GM12878 (cell line): ENCODE data around the gene BTK. TPM values are rescaled to one million over a fixed set of nuclear protein-coding genes. Genes with fewer than 3 reads are reported as not detected.

ENCODE experiments used
- ATAC-seq: fragments of 200-7000 bp; cut with Tn5 transposase; 3 replicates; pipeline ENCODE4 v1.9.1; 2020; ENCODE audit warnings: mild to moderate bottlenecking, moderate library complexity
- BruUV-seq: library from RNA; stranded (reverse); fragments of 400-500 nt; replicated peaks from 2 replicates; lab custom pipeline; 2021; lab: Mats Ljungman, UMichigan
- CTCF ChIA-PET: fragments of 300-600 bp; sonication (Branson Sonifier 250); formaldehyde crosslinking; extraction: SDS; loops from one replicate; lab custom pipeline; 2021; ENCODE audit warnings: inconsistent platforms; lab: Yijun Ruan, JAX
- POLR2A ChIA-PET: fragments of 350-600 bp; formaldehyde crosslinking; extraction: SDS; loops from one replicate; lab custom pipeline; 2021; ENCODE audit warnings: inconsistent platforms; lab: Charles Lee
- RAD21 ChIA-PET: fragments of 300-600 bp; sonication (Branson Sonifier 250); formaldehyde crosslinking; loops from one replicate; lab custom pipeline; 2023; ENCODE audit warnings: antibody characterized with exemption; ENCODE audit not compliant: unreplicated experiment; lab: Charles Lee
- SMC1A ChIA-PET: fragments of 300-600 bp; sonication (Branson Sonifier 250); formaldehyde crosslinking; loops from one replicate; lab custom pipeline; 2023; ENCODE audit not compliant: unreplicated experiment, uncharacterized antibody; lab: Charles Lee
- DNase-seq: peaks from one replicate; pipeline ENCODE4 v3.0.0-alpha.2; 2011; ENCODE audit warnings: low read depth, low spot score
- FAIRE-seq: peaks from 3 replicates; lab custom pipeline; 2011; peaks lifted over from hg19 to GRCh38; lab: Jason Lieb, UNC
- H2AFZ ChIP-seq: 2 replicates; pipeline ENCODE4 v1.6.0; 2011; ENCODE audit warnings: low read depth, low read length, control low read depth; ENCODE audit not compliant: control insufficient read depth
- H3K27ac ChIP-seq: 2 replicates; pipeline ENCODE4 v1.5.1; 2011; ENCODE audit warnings: control low read depth; ENCODE audit not compliant: control insufficient read depth, insufficient read depth
- H3K27me3 ChIP-seq, 2 experiments: replicated peaks in 1 of 2; 2 replicates each; pipeline versions ENCODE4 v1.6.0 to v1.6.1; 2011; ENCODE audit warnings: low read length in 1 of 2; ENCODE audit not compliant: control insufficient read depth in 2 of 2, insufficient read depth in 2 of 2
- H3K36me3 ChIP-seq, 2 experiments: 2 replicates each; pipeline ENCODE4 v1.5.1; 2011; ENCODE audit warnings: low read length in 1 of 2; ENCODE audit not compliant: control insufficient read depth in 2 of 2, insufficient read depth in 2 of 2
- H3K4me1 ChIP-seq: 2 replicates; pipeline ENCODE4 v1.6.1; 2011; ENCODE audit warnings: mild to moderate bottlenecking, low read length, moderate library complexity, mixed read lengths; ENCODE audit not compliant: control insufficient read depth, insufficient read depth
- H3K4me2 ChIP-seq: 2 replicates; pipeline ENCODE4 v1.6.0; 2011; ENCODE audit warnings: control low read depth; ENCODE audit not compliant: control insufficient read depth, insufficient read depth
- H3K4me3 ChIP-seq: fragments of 200-600 bp; sonication (generic); 2 replicates; pipeline ENCODE4 v1.5.1; 2016
- H3K79me2 ChIP-seq: 2 replicates; pipeline ENCODE4 v1.6.0; 2011; ENCODE audit warnings: low read length; ENCODE audit not compliant: control insufficient read depth, insufficient read depth
- H3K9ac ChIP-seq: 2 replicates; pipeline ENCODE4 v1.8.0; 2011; ENCODE audit warnings: low read length, control low read depth, mixed read lengths; ENCODE audit not compliant: control insufficient read depth, insufficient read depth
- H3K9me3 ChIP-seq: replicated peaks from 3 replicates; pipeline ENCODE4 v1.5.1; 2011; ENCODE audit warnings: mild to moderate bottlenecking, low read length; ENCODE audit not compliant: control insufficient read depth, insufficient read depth
- H4K20me1 ChIP-seq: 2 replicates; pipeline ENCODE4 v1.6.0; 2011; ENCODE audit not compliant: control insufficient read depth, insufficient read depth
- BACH1 ChIP-seq: fragments of 450-650 bp; IDR thresholded peaks from 2 replicates; pipeline ENCODE4 v1.6.1; 2017; ENCODE audit warnings: mild to moderate bottlenecking, borderline replicate concordance
- BCL3 ChIP-seq: IDR thresholded peaks from 2 replicates; pipeline ENCODE4 v1.6.1; 2011; ENCODE audit warnings: borderline replicate concordance, low read depth, mild to moderate bottlenecking, moderate library complexity, low read length; ENCODE audit not compliant: insufficient read depth, poor library complexity, severe bottlenecking
- CHD1 ChIP-seq: IDR thresholded peaks from 2 replicates; pipeline ENCODE4 v1.6.1; 2012; ENCODE audit warnings: low read depth, low read length, improper control_type of control experiment
- EGR1 ChIP-seq, 2 experiments: IDR thresholded peaks; 1 replicate in 1 of 2; 2 replicates in 1 of 2; pipeline ENCODE4 v1.6.1; 2011 to 2012; ENCODE audit warnings: low read depth in 2 of 2, low read length in 2 of 2, borderline replicate concordance in 1 of 2, mild to moderate bottlenecking in 1 of 2, moderate library complexity in 1 of 2
- HDAC2 ChIP-seq: fragments of 200-600 bp; sonication (generic); IDR thresholded peaks from 2 replicates; pipeline ENCODE4 v1.6.1; 2017
- LARP7 ChIP-seq: fragments of 450-650 bp; IDR thresholded peaks from 2 replicates; pipeline ENCODE4 v1.6.1; 2017; ENCODE audit warnings: mild to moderate bottlenecking
- NR2C1 ChIP-seq: fragments of 450-650 bp; IDR thresholded peaks from 2 replicates; pipeline ENCODE4 v1.6.1; 2017; ENCODE audit warnings: antibody characterized with exemption, mild to moderate bottlenecking, moderate library complexity
- PML ChIP-seq: IDR thresholded peaks from 2 replicates; pipeline ENCODE4 v1.6.1; 2012; ENCODE audit warnings: low read length, inconsistent platforms
- POLR2AphosphoS2 ChIP-seq: IDR thresholded peaks from 2 replicates; pipeline ENCODE4 v1.6.1; 2011; ENCODE audit warnings: low read depth, mild to moderate bottlenecking, low read length, improper control_type of control experiment, moderate library complexity
- SMAD1 ChIP-seq: fragments of 450-650 bp; IDR thresholded peaks from 2 replicates; pipeline ENCODE4 v1.6.1; 2018; ENCODE audit warnings: mild to moderate bottlenecking, low read depth; ENCODE audit not compliant: partially characterized antibody
- YY1 ChIP-seq: IDR thresholded peaks from 2 replicates; pipeline ENCODE4 v1.6.1; 2011; ENCODE audit warnings: low read depth, mild to moderate bottlenecking, low read length
- WGBS: methylation state at CpG from one replicate; pipeline ENCODE4 v1.1.6; 2016; ENCODE audit warnings: low lambda C conversion rate; ENCODE audit not compliant: insufficient replicate concordance, insufficient coverage; ENCODE audit errors: missing lambda C conversion rate; 5-methylcytosine and 5-hydroxymethylcytosine counted together
- in situ Hi-C: fragments of 300-500 bp; cut with MboI; formaldehyde crosslinking; loops from 9 replicates; pipeline ENCODE4 v1.14.3; 2018; ENCODE audit warnings: mixed read lengths
- intact Hi-C: fragments of 100-400 bp; cut with micrococcal nuclease; formaldehyde crosslinking; loops from one replicate; pipeline ENCODE4 v1.14.2; 2022; ENCODE audit not compliant: unreplicated experiment
- polyA plus RNA-seq, 11 experiments: library from polyadenylated mRNA; depleted of rRNA in 4 of 11; unstranded in 6 of 11; stranded (reverse) in 5 of 11; fragments of >200 nt; fragmentation: Nextera tagmentation in 4 of 11; fragmentation: Illumina TruSeq in 1 of 11; extraction: Ambion mirVana in 4 of 11; extraction: Trizol in 1 of 11; gene quantifications; 1 replicate in 1 of 11; 2 replicates in 10 of 11; pipeline versions ENCODE4 v1.2.1 to v1.2.3, GENCODE V29; 2011 to 2016; ENCODE audit warnings: inconsistent platforms in 2 of 11, missing spikeins in 2 of 11, low read depth in 1 of 11
- total RNA-seq, 4 experiments: library from RNA; depleted of rRNA in 3 of 4; stranded (reverse); fragments of >200 nt in 3 of 4; fragmentation: Illumina TruSeq in 1 of 4; extraction: Trizol in 1 of 4; gene quantifications; 2 replicates each; pipeline versions ENCODE4 v1.2.1 to v1.2.3, GENCODE V29; 2013 to 2021

The BTK gene
- total and polyA plus RNA-seq, 10 of the 15 experiments (the other 5 are each of a cell fraction or from before 2014, with no cell fraction given), result 24.0 to 154 (median 88.9) TPM

GRCh38 chrX:101407748-101408531 is 21.9 kb upstream of the BTK start, which contains the start of the genes GLA and HNRNPH2 (continued):
- TF ChIP-seq CHD1 (0 out of 2 replicates have a peak, but pooled peaks have one; percentile 69), BCL3 (no peak), POLR2AphosphoS2 (no peak), BACH1 (0 out of 2 replicates have a peak, but pooled peaks have one; percentile 45), HDAC2 (no peak), EGR1 (IDR thresholded peaks at IDR 0.05; ENCODE audit: borderline replicate concordance in 1 of 2, low read depth in 2 of 2, low read length in 2 of 2) (peak in 1 of 2 experiments; percentile 42; a peak in 1 of 3 replicates), PML (peak; percentile 28; the same call in 1 of the 2 replicates)

- no peaks in the 10 kb centered on the region for H4K20me1 ChIP-seq
- H3K79me2 ChIP-seq, result peaks cover 53% of the 10 kb centered on the region
- peak overlapping the region; percentile 58 for H3K4me3 ChIP-seq
- H3K4me1 ChIP-seq, result peaks cover 8% of the 10 kb centered on the region
- ChIA-PET SMC1A (interaction anchor here (0.8 to 1.2 kb wide), 2 partner anchors 11 to 12 kb away, joined by 3 to 4 read pairs; no protein-coding TSS in a partner anchor), CTCF (no interaction called here), RAD21 (no interaction called here), POLR2A (interaction anchor here (0.6 to 1.5 kb wide), 3 partner anchors 13 to 23 kb away, joined by 3 to 6 read pairs (median 5); partner anchors contain the start of gene RPL36A)
- H3K27ac ChIP-seq, result peak overlapping the region; percentile 92
- peak overlapping the region; percentile 69 for H3K9ac ChIP-seq
- H3K4me2 ChIP-seq, result no peak overlapping the region; the same call in 1 of the 2 replicates
- H3K9me3 ChIP-seq, result no peaks in the 10 kb centered on the region; the same call in 2 of the 3 replicates
- no peaks in the 10 kb centered on the region for H3K27me3 ChIP-seq
- peaks cover 0 to 4% of the 10 kb centered on the region in 2 experiments; a peak in 1 of 4 replicates for H3K36me3 ChIP-seq
- TF ChIP-seq NR2C1 (0 out of 2 replicates have a peak, but pooled peaks have one; percentile 9), LARP7 (0 out of 2 replicates have a peak, but pooled peaks have one; percentile 29), YY1 (no peak), SMAD1 (no peak)
- WGBS, result 19% methylated on average over 15 of the region's 15 CpGs
- intact Hi-C loops (no loop called here), in situ Hi-C loops (no loop called here)
- ATAC-seq, result peak; percentile 42
- TSS peak; percentile 86 for BruUV-seq
- DNase-seq, result no peak
- FAIRE-seq, result no peak
- peak overlapping the region; percentile 80 for H2AFZ ChIP-seq
Observed at GRCh38 chrX:101407167-101407747, 21.3 kb upstream of the BTK start.
